ENCODE measurements around the gene MICALL1. TPM values are rescaled to one million over a fixed set of nuclear protein-coding genes. Genes with fewer than 3 reads are reported as not detected.

The MICALL1 gene
- total RNA-seq, 1 experiment from 2014 or later = 47.2 TPM

DNA sequence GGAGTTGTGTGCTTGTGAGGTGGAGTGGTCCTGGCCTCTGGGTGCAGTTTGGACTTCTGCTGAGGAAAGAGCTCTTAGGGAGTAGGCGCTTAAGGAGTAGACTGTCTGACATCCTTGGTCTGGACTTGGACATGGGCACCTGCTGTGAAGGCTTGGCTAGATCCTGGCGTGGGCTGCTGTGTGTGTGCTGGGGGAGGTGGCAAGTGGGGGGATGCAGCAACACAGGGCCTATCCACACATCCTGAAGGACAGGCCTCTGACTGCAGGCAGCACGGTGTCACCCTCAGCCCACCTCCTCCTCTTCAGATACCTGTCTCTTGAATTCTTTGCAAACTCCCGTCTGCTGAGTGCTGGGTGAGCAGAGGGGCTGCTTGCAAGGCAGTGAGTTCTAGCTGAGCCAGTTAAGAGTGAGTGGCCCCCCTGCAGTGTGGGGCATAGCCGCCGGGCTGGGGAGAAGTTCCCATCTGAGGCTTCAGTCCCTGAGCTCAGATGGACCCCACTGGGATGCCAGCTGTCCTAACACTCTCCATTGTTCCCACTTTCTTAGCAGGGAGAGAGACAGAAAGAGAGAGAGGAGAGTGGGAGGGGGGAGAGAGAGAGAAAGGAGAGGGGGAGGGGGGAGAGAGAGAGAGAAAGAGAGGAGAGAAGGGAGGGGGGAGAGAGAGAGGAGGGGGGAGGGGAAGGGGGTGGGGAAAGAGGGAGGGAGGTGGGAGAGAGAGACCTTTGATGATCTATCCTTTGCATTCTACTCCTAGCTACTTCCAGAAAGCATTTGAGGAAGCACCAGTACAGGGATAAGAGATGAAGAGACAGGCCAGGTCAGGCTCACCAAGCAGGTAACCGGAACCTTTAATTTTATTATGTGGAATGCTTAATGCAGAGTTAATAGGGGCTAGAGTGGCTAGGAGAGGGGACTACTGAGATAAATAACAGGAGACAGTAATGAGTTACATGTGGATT lies 65.7 kb downstream of the MICALL1 start:
- CTCF ChIA-PET = interaction anchor here (0.5 to 3.8 kb wide), 17 partner anchors 11 to 328 kb away, joined by 3 to 25 read pairs (median 3); partner anchors contain the start of genes GCAT, MICALL1 and POLR2F
- Mint-ChIP-seq H3K27me3 (ENCODE audit: low read depth) (no peaks in the 10 kb centered on the region), H3K27ac (peak overlapping the region; percentile 62), H3K4me1 (peaks cover 25% of the 10 kb centered on the region), H3K36me3 (peaks cover 37% of the 10 kb centered on the region), H3K4me3 (peak overlapping the region; percentile 40), H3K9me3 (peaks cover 5% of the 10 kb centered on the region; the same call in 1 of the 2 replicates)
- POLR2A ChIA-PET = interaction anchor here (0.6 to 1.6 kb wide), 3 partner anchors 62 to 277 kb away, joined by 3 to 5 read pairs (median 4); no protein-coding TSS in a partner anchor
- TF ChIP-seq GABPB1 (CRISPR knock-in tag; IDR thresholded peaks at IDR 0.05) (no peak), ZNF423 (CRISPR knock-in tag; IDR thresholded peaks at IDR 0.05) (peak; percentile 63)
- DNase-seq (ENCODE audit: low spot score) (peak; percentile 65), ATAC-seq (peak; percentile 71)

DNA sequence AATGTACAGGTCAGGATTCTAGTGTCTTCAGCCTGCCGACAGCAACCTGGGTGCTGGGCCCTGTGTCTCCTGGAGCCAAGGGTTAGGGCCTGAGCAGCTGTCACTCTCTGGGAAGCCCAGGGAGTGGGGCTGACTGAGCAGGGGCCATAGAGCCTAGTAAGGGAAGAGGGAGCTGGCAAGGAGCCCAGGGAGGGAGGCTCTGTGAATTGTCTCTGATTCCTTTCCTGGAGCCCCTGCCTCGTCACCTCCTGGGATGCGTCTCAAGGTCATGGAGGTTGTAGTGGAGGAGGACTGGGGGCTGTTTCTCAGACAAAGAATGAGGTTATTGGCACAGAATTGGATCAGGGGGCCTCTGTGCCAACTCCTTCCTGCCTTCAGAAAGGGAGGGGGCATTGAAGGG lies 66.4 kb downstream of the MICALL1 start:
- Mint-ChIP-seq H3K27me3 (ENCODE audit: low read depth) (no peaks in the 10 kb centered on the region), H3K36me3 (peaks cover 30% of the 10 kb centered on the region)

More for the DNA sequence above, 66.4 kb downstream of the MICALL1 start:
- no peak for DNase-seq (ENCODE audit: low spot score)
- Mint-ChIP-seq H3K4me3 (no peak overlapping the region), H3K27ac (no peak overlapping the region), H3K4me1 (peaks cover 25% of the 10 kb centered on the region), H3K9me3 (peaks cover 5% of the 10 kb centered on the region; the same call in 1 of the 2 replicates)
- ATAC-seq = no peak; the same call in 1 of the 2 replicates
- TF ChIP-seq NFE2L1 (CRISPR knock-in tag; IDR thresholded peaks at IDR 0.05) (no peak), ESRRA (CRISPR knock-in tag; IDR thresholded peaks at IDR 0.05; ENCODE audit: borderline replicate concordance) (no peak), NR3C1 (CRISPR knock-in tag; conservative IDR thresholded peaks at IDR 0.05; ENCODE audit: low read depth) (no peak), NFYB (CRISPR knock-in tag; conservative IDR thresholded peaks at IDR 0.05; ENCODE audit: low read depth) (no peak), ZBTB21 (CRISPR knock-in tag; IDR thresholded peaks at IDR 0.05; ENCODE audit: borderline replicate concordance) (no peak), CREB1 (CRISPR knock-in tag; IDR thresholded peaks at IDR 0.05) (no peak), CBFB (CRISPR knock-in tag; IDR thresholded peaks at IDR 0.05; ENCODE audit: low read depth) (no peak)
- TF ChIP-seq, protein P1, sequence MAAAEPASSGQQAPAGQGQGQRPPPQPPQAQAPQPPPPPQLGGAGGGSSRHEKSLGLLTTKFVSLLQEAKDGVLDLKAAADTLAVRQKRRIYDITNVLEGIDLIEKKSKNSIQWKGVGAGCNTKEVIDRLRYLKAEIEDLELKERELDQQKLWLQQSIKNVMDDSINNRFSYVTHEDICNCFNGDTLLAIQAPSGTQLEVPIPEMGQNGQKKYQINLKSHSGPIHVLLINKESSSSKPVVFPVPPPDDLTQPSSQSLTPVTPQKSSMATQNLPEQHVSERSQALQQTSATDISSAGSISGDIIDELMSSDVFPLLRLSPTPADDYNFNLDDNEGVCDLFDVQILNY (CRISPR knock-in tag; IDR thresholded peaks at IDR 0.05) = no peak
- TF ChIP-seq, protein P2, sequence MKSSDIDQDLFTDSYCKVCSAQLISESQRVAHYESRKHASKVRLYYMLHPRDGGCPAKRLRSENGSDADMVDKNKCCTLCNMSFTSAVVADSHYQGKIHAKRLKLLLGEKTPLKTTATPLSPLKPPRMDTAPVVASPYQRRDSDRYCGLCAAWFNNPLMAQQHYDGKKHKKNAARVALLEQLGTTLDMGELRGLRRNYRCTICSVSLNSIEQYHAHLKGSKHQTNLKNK (CRISPR knock-in tag; IDR thresholded peaks at IDR 0.05) = no peak
- TF ChIP-seq, protein P3, sequence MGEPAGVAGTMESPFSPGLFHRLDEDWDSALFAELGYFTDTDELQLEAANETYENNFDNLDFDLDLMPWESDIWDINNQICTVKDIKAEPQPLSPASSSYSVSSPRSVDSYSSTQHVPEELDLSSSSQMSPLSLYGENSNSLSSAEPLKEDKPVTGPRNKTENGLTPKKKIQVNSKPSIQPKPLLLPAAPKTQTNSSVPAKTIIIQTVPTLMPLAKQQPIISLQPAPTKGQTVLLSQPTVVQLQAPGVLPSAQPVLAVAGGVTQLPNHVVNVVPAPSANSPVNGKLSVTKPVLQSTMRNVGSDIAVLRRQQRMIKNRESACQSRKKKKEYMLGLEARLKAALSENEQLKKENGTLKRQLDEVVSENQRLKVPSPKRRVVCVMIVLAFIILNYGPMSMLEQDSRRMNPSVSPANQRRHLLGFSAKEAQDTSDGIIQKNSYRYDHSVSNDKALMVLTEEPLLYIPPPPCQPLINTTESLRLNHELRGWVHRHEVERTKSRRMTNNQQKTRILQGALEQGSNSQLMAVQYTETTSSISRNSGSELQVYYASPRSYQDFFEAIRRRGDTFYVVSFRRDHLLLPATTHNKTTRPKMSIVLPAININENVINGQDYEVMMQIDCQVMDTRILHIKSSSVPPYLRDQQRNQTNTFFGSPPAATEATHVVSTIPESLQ (CRISPR knock-in tag; IDR thresholded peaks at IDR 0.05) = no peak
- TF ChIP-seq, protein P4, sequence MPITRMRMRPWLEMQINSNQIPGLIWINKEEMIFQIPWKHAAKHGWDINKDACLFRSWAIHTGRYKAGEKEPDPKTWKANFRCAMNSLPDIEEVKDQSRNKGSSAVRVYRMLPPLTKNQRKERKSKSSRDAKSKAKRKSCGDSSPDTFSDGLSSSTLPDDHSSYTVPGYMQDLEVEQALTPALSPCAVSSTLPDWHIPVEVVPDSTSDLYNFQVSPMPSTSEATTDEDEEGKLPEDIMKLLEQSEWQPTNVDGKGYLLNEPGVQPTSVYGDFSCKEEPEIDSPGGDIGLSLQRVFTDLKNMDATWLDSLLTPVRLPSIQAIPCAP (CRISPR knock-in tag; IDR thresholded peaks at IDR 0.05) = no peak
- TF ChIP-seq, protein P5, sequence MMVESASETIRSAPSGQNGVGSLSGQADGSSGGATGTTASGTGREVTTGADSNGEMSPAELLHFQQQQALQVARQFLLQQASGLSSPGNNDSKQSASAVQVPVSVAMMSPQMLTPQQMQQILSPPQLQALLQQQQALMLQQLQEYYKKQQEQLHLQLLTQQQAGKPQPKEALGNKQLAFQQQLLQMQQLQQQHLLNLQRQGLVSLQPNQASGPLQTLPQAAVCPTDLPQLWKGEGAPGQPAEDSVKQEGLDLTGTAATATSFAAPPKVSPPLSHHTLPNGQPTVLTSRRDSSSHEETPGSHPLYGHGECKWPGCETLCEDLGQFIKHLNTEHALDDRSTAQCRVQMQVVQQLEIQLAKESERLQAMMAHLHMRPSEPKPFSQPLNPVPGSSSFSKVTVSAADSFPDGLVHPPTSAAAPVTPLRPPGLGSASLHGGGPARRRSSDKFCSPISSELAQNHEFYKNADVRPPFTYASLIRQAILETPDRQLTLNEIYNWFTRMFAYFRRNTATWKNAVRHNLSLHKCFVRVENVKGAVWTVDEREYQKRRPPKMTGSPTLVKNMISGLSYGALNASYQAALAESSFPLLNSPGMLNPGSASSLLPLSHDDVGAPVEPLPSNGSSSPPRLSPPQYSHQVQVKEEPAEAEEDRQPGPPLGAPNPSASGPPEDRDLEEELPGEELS (CRISPR knock-in tag; IDR thresholded peaks at IDR 0.05) = no peak
- TF ChIP-seq, protein P6, sequence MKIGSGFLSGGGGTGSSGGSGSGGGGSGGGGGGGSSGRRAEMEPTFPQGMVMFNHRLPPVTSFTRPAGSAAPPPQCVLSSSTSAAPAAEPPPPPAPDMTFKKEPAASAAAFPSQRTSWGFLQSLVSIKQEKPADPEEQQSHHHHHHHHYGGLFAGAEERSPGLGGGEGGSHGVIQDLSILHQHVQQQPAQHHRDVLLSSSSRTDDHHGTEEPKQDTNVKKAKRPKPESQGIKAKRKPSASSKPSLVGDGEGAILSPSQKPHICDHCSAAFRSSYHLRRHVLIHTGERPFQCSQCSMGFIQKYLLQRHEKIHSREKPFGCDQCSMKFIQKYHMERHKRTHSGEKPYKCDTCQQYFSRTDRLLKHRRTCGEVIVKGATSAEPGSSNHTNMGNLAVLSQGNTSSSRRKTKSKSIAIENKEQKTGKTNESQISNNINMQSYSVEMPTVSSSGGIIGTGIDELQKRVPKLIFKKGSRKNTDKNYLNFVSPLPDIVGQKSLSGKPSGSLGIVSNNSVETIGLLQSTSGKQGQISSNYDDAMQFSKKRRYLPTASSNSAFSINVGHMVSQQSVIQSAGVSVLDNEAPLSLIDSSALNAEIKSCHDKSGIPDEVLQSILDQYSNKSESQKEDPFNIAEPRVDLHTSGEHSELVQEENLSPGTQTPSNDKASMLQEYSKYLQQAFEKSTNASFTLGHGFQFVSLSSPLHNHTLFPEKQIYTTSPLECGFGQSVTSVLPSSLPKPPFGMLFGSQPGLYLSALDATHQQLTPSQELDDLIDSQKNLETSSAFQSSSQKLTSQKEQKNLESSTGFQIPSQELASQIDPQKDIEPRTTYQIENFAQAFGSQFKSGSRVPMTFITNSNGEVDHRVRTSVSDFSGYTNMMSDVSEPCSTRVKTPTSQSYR (CRISPR knock-in tag; IDR thresholded peaks at IDR 0.05) = no peak
- TF ChIP-seq, protein P7, sequence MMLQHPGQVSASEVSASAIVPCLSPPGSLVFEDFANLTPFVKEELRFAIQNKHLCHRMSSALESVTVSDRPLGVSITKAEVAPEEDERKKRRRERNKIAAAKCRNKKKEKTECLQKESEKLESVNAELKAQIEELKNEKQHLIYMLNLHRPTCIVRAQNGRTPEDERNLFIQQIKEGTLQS (CRISPR knock-in tag; conservative IDR thresholded peaks at IDR 0.05) = no peak
- TF ChIP-seq, protein P8, sequence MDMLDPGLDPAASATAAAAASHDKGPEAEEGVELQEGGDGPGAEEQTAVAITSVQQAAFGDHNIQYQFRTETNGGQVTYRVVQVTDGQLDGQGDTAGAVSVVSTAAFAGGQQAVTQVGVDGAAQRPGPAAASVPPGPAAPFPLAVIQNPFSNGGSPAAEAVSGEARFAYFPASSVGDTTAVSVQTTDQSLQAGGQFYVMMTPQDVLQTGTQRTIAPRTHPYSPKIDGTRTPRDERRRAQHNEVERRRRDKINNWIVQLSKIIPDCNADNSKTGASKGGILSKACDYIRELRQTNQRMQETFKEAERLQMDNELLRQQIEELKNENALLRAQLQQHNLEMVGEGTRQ (CRISPR knock-in tag; IDR thresholded peaks at IDR 0.05) = no peak
- ChIA-PET CTCF (interaction anchor here (0.6 to 3.8 kb wide), 7 partner anchors 10 to 329 kb away, joined by 3 to 25 read pairs (median 3); no protein-coding TSS in a partner anchor), POLR2A (no interaction called here)

Measured in WTC11 (cell line).